ENCODE measurements around the gene MMP17. TPM values are rescaled to one million over a fixed set of nuclear protein-coding genes. Genes with fewer than 3 reads are reported as not detected.

MMP17 gene
- polyA plus RNA-seq, 1 donor: 8.3 TPM

DNA sequence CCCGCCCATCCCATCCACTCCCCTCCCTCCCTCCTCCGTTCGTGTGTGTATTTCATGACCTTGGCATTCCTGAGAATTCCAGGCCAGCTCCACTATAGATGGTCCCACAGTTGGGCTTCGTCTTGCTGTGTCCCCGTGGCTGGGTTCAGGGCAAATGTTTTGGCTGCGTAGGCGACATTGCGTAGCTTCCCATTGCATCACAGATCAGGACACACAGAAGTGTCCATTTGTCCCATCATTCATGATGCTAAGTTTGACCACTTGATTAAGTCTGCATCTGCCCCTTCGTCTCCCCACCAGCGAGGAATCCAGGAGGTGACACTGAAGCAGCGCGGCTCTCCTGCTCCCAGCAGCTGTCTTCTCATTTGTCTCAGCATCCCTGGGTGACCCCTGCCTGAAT lies 38.6 kb upstream of the MMP17 start:
- Histone ChIP-seq H3K4me3 (ENCODE audit: low read length) (no peak overlapping the region), H3K27ac (ENCODE audit: low read length) (no peak overlapping the region), H3K9me3 (ENCODE audit: control insufficient read depth, low read depth, low read length) (no peaks in the 10 kb centered on the region), H3K36me3 (ENCODE audit: control insufficient read depth, insufficient read depth, low read length) (peaks cover 73% of the 10 kb centered on the region), H3K27me3 (ENCODE audit: control insufficient read depth, insufficient read depth, low read length) (no peaks in the 10 kb centered on the region), H3K4me1 (ENCODE audit: control insufficient read depth, insufficient read depth, low read length) (no peaks in the 10 kb centered on the region)
- no peak for DNase-seq
- 100% methylated on average over 3 of the region's 12 CpGs for WGBS (ENCODE audit: insufficient coverage, low lambda C conversion rate)

DNA sequence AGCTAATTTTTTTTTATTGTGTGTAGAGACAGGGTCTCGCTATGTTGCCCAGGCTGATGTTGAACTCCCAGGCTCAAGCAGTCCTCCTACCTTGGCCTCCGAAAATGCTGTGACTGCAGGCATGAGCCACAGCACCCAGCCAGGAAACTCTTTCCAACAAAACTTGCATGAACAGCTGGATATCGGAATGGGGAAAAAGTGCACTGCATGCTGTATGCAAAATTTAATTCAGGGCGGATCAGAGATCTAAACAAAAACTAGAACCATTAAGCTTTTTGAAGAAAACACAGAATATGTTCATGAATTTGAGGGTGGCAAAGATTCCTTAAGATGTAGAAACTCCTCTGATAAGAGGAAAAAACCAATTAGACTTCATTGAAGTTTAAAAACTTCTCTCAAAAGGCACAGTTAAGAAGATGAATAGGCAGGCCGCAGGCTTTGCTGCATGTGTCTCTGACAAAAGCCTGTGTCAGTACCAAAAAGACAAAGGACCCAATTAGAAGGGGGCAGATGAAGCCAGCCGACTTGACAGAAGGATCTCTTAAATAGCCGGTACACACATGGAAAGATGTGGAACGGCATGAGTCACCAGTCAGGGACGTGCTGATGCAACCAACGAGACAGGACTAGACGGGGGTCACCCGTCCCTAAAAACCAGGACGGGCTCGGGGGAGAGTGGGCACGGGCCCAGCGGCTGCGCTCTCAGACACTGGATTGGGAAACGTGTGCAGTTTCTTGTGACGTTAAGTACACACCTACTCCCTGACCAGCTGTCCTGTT lies 34.8 kb upstream of the MMP17 start:
- peaks cover 61% of the 10 kb centered on the region for H3K36me3 ChIP-seq (ENCODE audit: control insufficient read depth, insufficient read depth, low read length)

GRCh38 chr12:131794061-131794460 lies 34.1 kb upstream of the MMP17 start:
- Histone ChIP-seq H3K36me3 (ENCODE audit: control insufficient read depth, insufficient read depth, low read length) (peaks cover 59% of the 10 kb centered on the region), H3K27me3 (ENCODE audit: control insufficient read depth, insufficient read depth, low read length) (no peaks in the 10 kb centered on the region)
- WGBS (ENCODE audit: insufficient coverage, low lambda C conversion rate): 100% methylated on average over 1 of the region's 7 CpGs

More for the DNA sequence above, 34.8 kb upstream of the MMP17 start:
- Histone ChIP-seq H3K27me3 (ENCODE audit: control insufficient read depth, insufficient read depth, low read length) (no peaks in the 10 kb centered on the region), H3K4me3 (ENCODE audit: low read length) (no peak overlapping the region), H3K4me1 (ENCODE audit: control insufficient read depth, insufficient read depth, low read length) (no peaks in the 10 kb centered on the region), H3K27ac (ENCODE audit: low read length) (no peak overlapping the region), H3K9me3 (ENCODE audit: control insufficient read depth, low read depth, low read length) (no peaks in the 10 kb centered on the region)
- 90% methylated on average over 2 of the region's 19 CpGs for WGBS (ENCODE audit: insufficient coverage, low lambda C conversion rate)
- DNase-seq: no peak

GRCh38 chr12:131794573-131794972 lies 33.6 kb upstream of the MMP17 start:
- peaks cover 59% of the 10 kb centered on the region for H3K36me3 ChIP-seq (ENCODE audit: control insufficient read depth, insufficient read depth, low read length)
- no CpG with 5 or more reads among the region's 10 CpGs for WGBS (ENCODE audit: insufficient coverage, low lambda C conversion rate)
- H3K27me3 ChIP-seq (ENCODE audit: control insufficient read depth, insufficient read depth, low read length): no peaks in the 10 kb centered on the region
- no peaks in the 10 kb centered on the region for H3K4me1 ChIP-seq (ENCODE audit: control insufficient read depth, insufficient read depth, low read length)
- H3K27ac ChIP-seq (ENCODE audit: low read length): no peak overlapping the region
- no peaks in the 10 kb centered on the region for H3K9me3 ChIP-seq (ENCODE audit: control insufficient read depth, low read depth, low read length)
- no peak overlapping the region for H3K4me3 ChIP-seq (ENCODE audit: low read length)
- DNase-seq: no peak

More at GRCh38 chr12:131794061-131794460, 34.1 kb upstream of the MMP17 start:
- H3K9me3 ChIP-seq (ENCODE audit: control insufficient read depth, low read depth, low read length): no peaks in the 10 kb centered on the region
- DNase-seq: no peak
- no peaks in the 10 kb centered on the region for H3K4me1 ChIP-seq (ENCODE audit: control insufficient read depth, insufficient read depth, low read length)
- no peak overlapping the region for H3K4me3 ChIP-seq (ENCODE audit: low read length)
- no peak overlapping the region for H3K27ac ChIP-seq (ENCODE audit: low read length)

DNA sequence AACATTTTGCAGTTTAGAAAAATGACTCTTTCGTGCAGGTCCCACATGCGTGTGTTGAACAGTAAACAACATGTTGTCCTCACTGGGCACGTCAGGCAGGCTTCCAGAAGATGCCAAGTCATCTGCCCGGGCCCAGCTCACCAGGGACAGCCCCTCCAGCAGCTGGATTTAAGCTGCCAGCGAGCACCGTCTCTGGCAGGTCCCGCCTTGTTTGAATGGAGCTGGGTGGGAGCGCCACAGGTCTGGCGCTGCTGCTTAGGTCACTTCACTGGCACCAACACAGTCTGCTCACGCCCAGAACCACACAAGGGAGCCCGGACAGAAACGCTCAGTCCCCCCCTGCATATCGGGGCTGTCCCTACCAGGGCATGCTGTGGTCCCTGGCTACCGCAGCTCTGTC lies 33.1 kb upstream of the MMP17 start:
- WGBS (ENCODE audit: insufficient coverage, low lambda C conversion rate): no CpG with 5 or more reads among the region's 14 CpGs

GRCh38 chr12:131795690-131796410 lies 32.3 kb upstream of the MMP17 start:
- H3K27ac ChIP-seq (ENCODE audit: low read length): no peak overlapping the region
- DNase-seq: peak in 1 of 2 donors; percentile 22
- H3K4me1 ChIP-seq (ENCODE audit: control insufficient read depth, insufficient read depth, low read length): no peaks in the 10 kb centered on the region

More for the DNA sequence above, 33.1 kb upstream of the MMP17 start:
- no peaks in the 10 kb centered on the region for H3K9me3 ChIP-seq (ENCODE audit: control insufficient read depth, low read depth, low read length)
- no peak overlapping the region for H3K4me3 ChIP-seq (ENCODE audit: low read length)
- peaks cover 59% of the 10 kb centered on the region for H3K36me3 ChIP-seq (ENCODE audit: control insufficient read depth, insufficient read depth, low read length)
- no peaks in the 10 kb centered on the region for H3K4me1 ChIP-seq (ENCODE audit: control insufficient read depth, insufficient read depth, low read length)
- H3K27me3 ChIP-seq (ENCODE audit: control insufficient read depth, insufficient read depth, low read length): no peaks in the 10 kb centered on the region
- no peak overlapping the region for H3K27ac ChIP-seq (ENCODE audit: low read length)
- DNase-seq: no peak

GRCh38 chr12:131796411-131796736 lies 31.8 kb upstream of the MMP17 start:
- H3K4me1 ChIP-seq (ENCODE audit: control insufficient read depth, insufficient read depth, low read length): no peaks in the 10 kb centered on the region
- no peak overlapping the region for H3K27ac ChIP-seq (ENCODE audit: low read length)
- H3K27me3 ChIP-seq (ENCODE audit: control insufficient read depth, insufficient read depth, low read length): no peaks in the 10 kb centered on the region
- no peak for DNase-seq
- H3K36me3 ChIP-seq (ENCODE audit: control insufficient read depth, insufficient read depth, low read length): peaks cover 53% of the 10 kb centered on the region
- WGBS (ENCODE audit: insufficient coverage, low lambda C conversion rate): no CpG with 5 or more reads among the region's 6 CpGs
- no peak overlapping the region for H3K4me3 ChIP-seq (ENCODE audit: low read length)
- peaks cover 1% of the 10 kb centered on the region for H3K9me3 ChIP-seq (ENCODE audit: control insufficient read depth, low read depth, low read length)

More at GRCh38 chr12:131795690-131796410, 32.3 kb upstream of the MMP17 start:
- peaks cover 54% of the 10 kb centered on the region for H3K36me3 ChIP-seq (ENCODE audit: control insufficient read depth, insufficient read depth, low read length)
- H3K4me3 ChIP-seq (ENCODE audit: low read length): no peak overlapping the region
- H3K27me3 ChIP-seq (ENCODE audit: control insufficient read depth, insufficient read depth, low read length): no peaks in the 10 kb centered on the region
- H3K9me3 ChIP-seq (ENCODE audit: control insufficient read depth, low read depth, low read length): no peaks in the 10 kb centered on the region
- WGBS (ENCODE audit: insufficient coverage, low lambda C conversion rate): no CpG with 5 or more reads among the region's 15 CpGs

DNA sequence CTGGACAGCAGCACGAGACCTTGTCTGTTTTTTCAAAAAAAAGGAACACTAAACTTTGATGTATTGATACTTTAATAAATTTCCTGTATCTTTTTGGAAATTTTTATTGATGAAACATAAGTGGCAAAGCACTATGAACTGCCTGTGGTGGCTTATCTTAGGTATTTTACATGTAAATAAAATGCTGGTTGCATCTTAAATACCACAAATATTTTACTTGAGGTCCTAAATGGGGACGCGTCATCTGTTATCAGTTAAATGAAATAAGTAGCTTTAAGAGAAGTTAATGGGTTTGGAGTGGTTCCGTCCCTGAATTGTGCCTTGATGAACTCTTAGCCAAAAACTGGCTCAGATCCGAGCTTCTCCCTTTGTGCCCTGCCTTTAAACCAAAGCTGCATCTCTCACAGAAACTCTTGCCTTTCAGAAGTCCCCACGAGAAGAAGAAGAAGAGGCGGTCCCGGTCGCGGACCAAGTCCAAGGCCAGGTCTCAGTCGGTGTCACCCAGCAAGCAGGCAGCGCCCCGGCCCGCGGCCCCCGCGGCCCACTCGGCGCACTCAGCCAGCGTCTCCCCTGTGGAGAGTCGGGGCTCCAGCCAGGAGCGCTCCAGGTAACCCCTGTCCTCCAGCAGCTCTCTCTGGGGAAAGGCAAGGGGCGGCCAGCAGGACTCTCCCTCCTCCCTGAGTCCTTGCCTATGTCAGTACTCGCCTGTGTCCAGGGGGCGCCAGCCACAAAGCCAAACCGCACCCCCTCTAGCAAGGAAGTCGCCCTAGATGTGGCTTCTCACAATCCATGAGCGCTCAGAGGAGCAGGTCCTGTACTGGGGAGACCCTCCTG lies 31.2 kb upstream of the MMP17 start:
- peaks cover 53% of the 10 kb centered on the region for H3K36me3 ChIP-seq (ENCODE audit: control insufficient read depth, insufficient read depth, low read length)
- no peaks in the 10 kb centered on the region for H3K27me3 ChIP-seq (ENCODE audit: control insufficient read depth, insufficient read depth, low read length)
- no peak overlapping the region for H3K4me3 ChIP-seq (ENCODE audit: low read length)
- no peak overlapping the region for H3K27ac ChIP-seq (ENCODE audit: low read length)
- DNase-seq: no peak
- H3K9me3 ChIP-seq (ENCODE audit: control insufficient read depth, low read depth, low read length): peaks cover 3% of the 10 kb centered on the region
- WGBS (ENCODE audit: insufficient coverage, low lambda C conversion rate): no CpG with 5 or more reads among the region's 28 CpGs
- no peaks in the 10 kb centered on the region for H3K4me1 ChIP-seq (ENCODE audit: control insufficient read depth, insufficient read depth, low read length)

DNA sequence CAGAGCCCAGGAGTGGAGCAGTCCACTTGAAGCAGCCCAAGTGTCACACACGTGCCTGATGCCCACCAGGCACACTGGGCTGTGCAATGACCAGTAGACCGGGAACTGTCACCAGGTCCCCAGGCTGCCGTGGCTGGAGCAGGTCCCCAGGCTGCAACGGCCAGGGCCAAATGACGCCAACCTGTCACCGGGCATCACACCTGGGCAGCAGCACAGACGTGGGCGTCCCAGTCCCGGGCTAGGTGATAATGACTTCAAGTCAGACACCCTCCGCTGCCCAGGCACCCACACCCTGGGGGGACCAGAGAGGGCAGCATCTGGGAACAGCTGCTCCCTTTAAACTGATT lies 30.6 kb upstream of the MMP17 start:
- no peaks in the 10 kb centered on the region for H3K27me3 ChIP-seq (ENCODE audit: control insufficient read depth, insufficient read depth, low read length)
- H3K27ac ChIP-seq (ENCODE audit: low read length): no peak overlapping the region
- no peak overlapping the region for H3K4me3 ChIP-seq (ENCODE audit: low read length)
- WGBS (ENCODE audit: insufficient coverage, low lambda C conversion rate): no CpG with 5 or more reads among the region's 10 CpGs
- H3K9me3 ChIP-seq (ENCODE audit: control insufficient read depth, low read depth, low read length): peaks cover 3% of the 10 kb centered on the region
- H3K4me1 ChIP-seq (ENCODE audit: control insufficient read depth, insufficient read depth, low read length): no peaks in the 10 kb centered on the region
- H3K36me3 ChIP-seq (ENCODE audit: control insufficient read depth, insufficient read depth, low read length): peaks cover 54% of the 10 kb centered on the region
- no peak for DNase-seq

GRCh38 chr12:131799195-131799594 lies 29.0 kb upstream of the MMP17 start:
- Histone ChIP-seq H3K9me3 (ENCODE audit: control insufficient read depth, low read depth, low read length) (peaks cover 3% of the 10 kb centered on the region), H3K27me3 (ENCODE audit: control insufficient read depth, insufficient read depth, low read length) (no peaks in the 10 kb centered on the region), H3K4me1 (ENCODE audit: control insufficient read depth, insufficient read depth, low read length) (no peaks in the 10 kb centered on the region), H3K4me3 (ENCODE audit: low read length) (no peak overlapping the region), H3K27ac (ENCODE audit: low read length) (no peak overlapping the region), H3K36me3 (ENCODE audit: control insufficient read depth, insufficient read depth, low read length) (peaks cover 49% of the 10 kb centered on the region)
- no peak for DNase-seq
- WGBS (ENCODE audit: insufficient coverage, low lambda C conversion rate): no CpG with 5 or more reads among the region's 21 CpGs
